Brain microvascular endothelial cell (primary cell): ENCODE data around the gene PLA1A.
"Not testable (repeated sequence)": the region's sequence is repeated elsewhere in the genome, so short reads cannot be mapped to it uniquely, and the experiment has no call there.

Source experiments
- DNase-seq: peaks from one replicate; pipeline ENCODE4 v3.0.0-alpha.2; 2020
- H3K27ac ChIP-seq: fragments of 250-450 bp; sonication (Bioruptor Pico); 2 replicates; pipeline ENCODE4 v1.5.1; 2020; ENCODE audit warnings: mild to moderate bottlenecking, moderate library complexity
- H3K27me3 ChIP-seq: fragments of 250-450 bp; sonication (Bioruptor Pico); replicated peaks from 2 replicates; pipeline ENCODE4 v1.5.1; 2020; ENCODE audit warnings: mild to moderate bottlenecking
- H3K36me3 ChIP-seq: fragments of 250-450 bp; sonication (Bioruptor Pico); replicated peaks from 2 replicates; pipeline ENCODE4 v1.5.1; 2020; ENCODE audit warnings: mild to moderate bottlenecking
- H3K4me3 ChIP-seq: 2 replicates; pipeline ENCODE4 v1.5.1; 2011; ENCODE audit warnings: low read depth, mild to moderate bottlenecking, control low read depth, low read length, moderate library complexity
- in situ Hi-C: cut with HindIII; loops from 2 replicates; pipeline ENCODE4 v1.10.0; 2017; ENCODE audit warnings: low sequenced_read_pairs, low pct_ligation_motif_present
- TF ChIP-seq, protein P1 (sequence below): IDR thresholded peaks from 2 replicates; pipeline ENCODE4 v1.5.1; 2011; ENCODE audit warnings: low read depth, mild to moderate bottlenecking, moderate library complexity, low read length, control low read depth, inconsistent platforms; ENCODE audit errors: missing control alignments

The PLA1A gene

GRCh38 chr3:119673875-119674274, 76.2 kb downstream of the PLA1A start:
- Histone ChIP-seq H3K27me3 (no peaks in the 10 kb centered on the region), H3K27ac (no peak overlapping the region), H3K36me3 (peaks cover 7% of the 10 kb centered on the region), H3K4me3 (no peak overlapping the region)
- in situ Hi-C loops, result no loop called here
- DNase-seq, result no peak
- TF ChIP-seq, protein P1, sequence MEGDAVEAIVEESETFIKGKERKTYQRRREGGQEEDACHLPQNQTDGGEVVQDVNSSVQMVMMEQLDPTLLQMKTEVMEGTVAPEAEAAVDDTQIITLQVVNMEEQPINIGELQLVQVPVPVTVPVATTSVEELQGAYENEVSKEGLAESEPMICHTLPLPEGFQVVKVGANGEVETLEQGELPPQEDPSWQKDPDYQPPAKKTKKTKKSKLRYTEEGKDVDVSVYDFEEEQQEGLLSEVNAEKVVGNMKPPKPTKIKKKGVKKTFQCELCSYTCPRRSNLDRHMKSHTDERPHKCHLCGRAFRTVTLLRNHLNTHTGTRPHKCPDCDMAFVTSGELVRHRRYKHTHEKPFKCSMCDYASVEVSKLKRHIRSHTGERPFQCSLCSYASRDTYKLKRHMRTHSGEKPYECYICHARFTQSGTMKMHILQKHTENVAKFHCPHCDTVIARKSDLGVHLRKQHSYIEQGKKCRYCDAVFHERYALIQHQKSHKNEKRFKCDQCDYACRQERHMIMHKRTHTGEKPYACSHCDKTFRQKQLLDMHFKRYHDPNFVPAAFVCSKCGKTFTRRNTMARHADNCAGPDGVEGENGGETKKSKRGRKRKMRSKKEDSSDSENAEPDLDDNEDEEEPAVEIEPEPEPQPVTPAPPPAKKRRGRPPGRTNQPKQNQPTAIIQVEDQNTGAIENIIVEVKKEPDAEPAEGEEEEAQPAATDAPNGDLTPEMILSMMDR, result no peak

- H3K4me3 ChIP-seq, result no peak overlapping the region
- no peaks in the 10 kb centered on the region for H3K27me3 ChIP-seq
- no peak overlapping the region for H3K27ac ChIP-seq
- DNase-seq, result no peak
- peaks cover 7% of the 10 kb centered on the region for H3K36me3 ChIP-seq
- TF ChIP-seq, protein P1, result no peak
- in situ Hi-C loops, result no loop called here
These were observed 77.6 kb downstream of the PLA1A start for GRCh38 chr3:119675188-119675874.

DNA sequence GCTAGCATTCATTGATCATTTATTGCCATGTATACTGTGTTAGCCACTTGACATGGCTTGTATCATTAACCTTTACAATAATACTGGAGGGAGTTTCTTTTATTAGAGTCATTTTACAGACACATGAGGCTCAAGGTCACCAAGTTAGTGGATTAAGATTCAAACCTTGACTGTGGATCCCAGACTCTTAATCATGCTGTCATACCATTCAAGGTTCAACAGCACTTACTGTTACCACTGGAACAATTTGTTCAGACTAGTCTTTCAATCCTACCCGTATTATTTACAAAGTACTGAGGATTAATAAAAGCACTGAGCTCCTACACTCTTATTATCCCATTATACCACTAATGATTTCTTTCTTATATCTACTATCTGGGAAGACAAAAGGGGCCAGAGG, 78.3 kb downstream of the PLA1A start:
- Histone ChIP-seq H3K36me3 (peaks cover 7% of the 10 kb centered on the region), H3K27me3 (no peaks in the 10 kb centered on the region), H3K27ac (no peak overlapping the region), H3K4me3 (peak overlapping the region; percentile 75)
- in situ Hi-C loops, result no loop called here
- TF ChIP-seq, protein P1, result no peak
- DNase-seq, result no peak

DNA sequence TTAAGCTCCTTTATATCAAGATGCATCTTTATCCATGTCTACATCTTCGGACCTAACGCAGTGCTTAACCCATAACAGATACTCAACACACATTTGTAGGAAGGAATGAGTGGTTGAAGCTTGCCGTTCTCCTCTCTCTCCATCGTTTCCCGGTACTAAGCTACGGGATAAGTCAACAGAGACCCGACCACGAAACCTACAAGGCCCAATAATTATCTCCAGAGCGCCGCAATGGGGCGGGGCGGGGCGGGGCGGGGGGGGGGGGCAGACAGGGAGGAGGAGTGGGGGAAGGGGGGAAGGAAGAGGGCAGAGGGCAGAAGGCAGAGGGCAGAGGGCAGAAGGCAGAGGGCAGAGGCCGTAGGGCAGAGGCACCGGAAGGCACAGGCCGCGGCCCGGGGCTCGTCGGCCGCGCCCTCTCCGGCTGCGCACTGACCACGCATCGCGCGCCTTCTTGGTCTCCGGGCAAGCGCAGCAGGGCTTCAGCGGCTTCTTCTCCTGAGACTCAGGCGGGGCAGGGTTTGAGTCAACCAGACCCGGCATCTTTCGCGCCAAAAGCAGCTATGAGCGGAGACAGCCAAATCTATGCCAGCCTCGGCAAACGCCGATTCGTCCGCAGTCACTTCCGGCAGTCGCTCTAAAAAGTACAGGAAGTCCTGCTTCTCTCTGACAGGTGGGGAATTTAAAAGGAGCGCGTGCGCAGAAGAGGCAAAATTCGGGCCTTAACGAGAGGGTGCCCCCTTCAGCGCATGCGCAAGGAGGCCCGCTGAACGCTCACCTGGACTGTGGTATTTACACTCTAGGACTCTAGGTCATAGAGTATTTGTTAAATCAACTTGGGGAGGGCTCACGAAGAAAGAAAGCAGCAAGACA, 79.3 kb downstream of the PLA1A start, which contains the start of gene COX17:
Gene COX17 (minus strand): TSS at position 636 of the 870 bp plus-strand sequence. CDS start 96 bp downstream, at position 540.
- Histone ChIP-seq H3K27me3 (no peaks in the 10 kb centered on the region), H3K27ac (peak within 1 kb of the TSS; percentile 47), H3K4me3 (peak within 1 kb of the TSS; percentile 75), H3K36me3 (peaks cover 7% of the 10 kb centered on the region)
- TF ChIP-seq, protein P1, result no peak
- in situ Hi-C loops, result no loop called here
- DNase-seq, result peak; percentile 93

- Histone ChIP-seq H3K27ac (peak overlapping the region; percentile 23), H3K36me3 (peaks cover 7% of the 10 kb centered on the region), H3K27me3 (no peaks in the 10 kb centered on the region), H3K4me3 (peak overlapping the region; percentile 75)
- in situ Hi-C loops, result no loop called here
- TF ChIP-seq, protein P1, result no peak
- no peak for DNase-seq
These were observed 79.9 kb downstream of the PLA1A start for GRCh38 chr3:119677641-119677934.

GRCh38 chr3:119678209-119678608, 80.5 kb downstream of the PLA1A start:
- in situ Hi-C loops, H3K27me3 ChIP-seq: not testable (repeated sequence)

More at GRCh38 chr3:119678209-119678608, 80.5 kb downstream of the PLA1A start:
- H3K36me3 ChIP-seq, H3K27ac ChIP-seq, DNase-seq, H3K4me3 ChIP-seq: not testable (repeated sequence)
